ENCODE results near the gene HPN. TPM values are rescaled to one million over a fixed set of nuclear protein-coding genes. Genes with fewer than 3 reads are reported as not detected.
A peak's percentile ranks its signal among the peaks of the same experiment; 100 is the strongest.

Gene HPN
- total and polyA plus RNA-seq, 2 of the 13 experiments (the other 11 are each of a cell fraction or from before 2014, with no cell fraction given) = 46.7 to 261 TPM

GRCh38 chr19:35000647-35001501, 40.6 kb upstream of the HPN start (continued):
- TF ChIP-seq RBFOX2 (IDR thresholded peaks at IDR 0.05; ENCODE audit: low read depth, low read length) (peak; percentile 78), PATZ1 (CRISPR knock-in tag; IDR thresholded peaks at IDR 0.05) (peak; percentile 81), RARA (CRISPR knock-in tag; IDR thresholded peaks at IDR 0.05) (0 out of 2 replicates have a peak, but pooled peaks have one; percentile 19), KDM2A (CRISPR knock-in tag; IDR thresholded peaks at IDR 0.05; ENCODE audit: borderline replicate concordance, low read depth) (peak; percentile 41; the same call in 1 of the 2 replicates), ZNF780A (CRISPR knock-in tag; IDR thresholded peaks at IDR 0.05) (no peak), SOX5 (CRISPR knock-in tag; IDR thresholded peaks at IDR 0.05; ENCODE audit: borderline replicate concordance) (no peak), ZNF510 (CRISPR knock-in tag; IDR thresholded peaks at IDR 0.05; ENCODE audit: low read depth) (no peak), ZBTB49 (CRISPR knock-in tag; IDR thresholded peaks at IDR 0.05; ENCODE audit: borderline replicate concordance) (no peak), SNRNP70 (IDR thresholded peaks at IDR 0.05; ENCODE audit: low read depth, low read length) (no peak), CENPX (CRISPR knock-in tag; IDR thresholded peaks at IDR 0.05) (no peak), STAT6 (CRISPR knock-in tag; IDR thresholded peaks at IDR 0.05; ENCODE audit: borderline replicate concordance) (no peak), ZFP36L2 (CRISPR knock-in tag; IDR thresholded peaks at IDR 0.05) (no peak), ZNF230 (CRISPR knock-in tag; IDR thresholded peaks at IDR 0.05) (no peak), ZNF136 (CRISPR knock-in tag; IDR thresholded peaks at IDR 0.05; ENCODE audit: low read depth) (no peak), CEBPG (CRISPR knock-in tag; IDR thresholded peaks at IDR 0.05) (no peak), ZFYVE20 (CRISPR knock-in tag; IDR thresholded peaks at IDR 0.05; ENCODE audit: borderline replicate concordance, low read depth) (no peak), TOE1 (CRISPR knock-in tag; IDR thresholded peaks at IDR 0.05) (no peak), THAP11 (CRISPR knock-in tag; IDR thresholded peaks at IDR 0.05) (no peak), ZC3H13 (CRISPR knock-in tag; IDR thresholded peaks at IDR 0.05) (no peak), TCF7 (IDR thresholded peaks at IDR 0.05; ENCODE audit: low read depth) (no peak), MYNN (CRISPR knock-in tag; IDR thresholded peaks at IDR 0.05; ENCODE audit: low read depth) (no peak), TCF12 (IDR thresholded peaks at IDR 0.05) (no peak), TCF12 (CRISPR knock-in tag; IDR thresholded peaks at IDR 0.05) (no peak), RORA (CRISPR knock-in tag; IDR thresholded peaks at IDR 0.05) (no peak), KDM3A (CRISPR knock-in tag; IDR thresholded peaks at IDR 0.05; ENCODE audit: low read depth) (peak; percentile 29; the same call in 1 of the 2 replicates)
